Measurements from ENCODE around the gene TKTL1. TPM values are rescaled to one million over a fixed set of nuclear protein-coding genes. Genes with fewer than 3 reads are reported as not detected.

Gene TKTL1
- total RNA-seq, 2 experiments from 2014 or later = 0.19 TPM; not detected in 1

GRCh38 chrX:154308108-154308946 lies 12.7 kb downstream of the TKTL1 start:
- POLR2A ChIA-PET = no interaction called here
- CTCF ChIA-PET = interaction anchor here (0.8 to 1.2 kb wide), 3 partner anchors 9 to 27 kb away, joined by 3 to 4 read pairs (median 3); no protein-coding TSS in a partner anchor

DNA sequence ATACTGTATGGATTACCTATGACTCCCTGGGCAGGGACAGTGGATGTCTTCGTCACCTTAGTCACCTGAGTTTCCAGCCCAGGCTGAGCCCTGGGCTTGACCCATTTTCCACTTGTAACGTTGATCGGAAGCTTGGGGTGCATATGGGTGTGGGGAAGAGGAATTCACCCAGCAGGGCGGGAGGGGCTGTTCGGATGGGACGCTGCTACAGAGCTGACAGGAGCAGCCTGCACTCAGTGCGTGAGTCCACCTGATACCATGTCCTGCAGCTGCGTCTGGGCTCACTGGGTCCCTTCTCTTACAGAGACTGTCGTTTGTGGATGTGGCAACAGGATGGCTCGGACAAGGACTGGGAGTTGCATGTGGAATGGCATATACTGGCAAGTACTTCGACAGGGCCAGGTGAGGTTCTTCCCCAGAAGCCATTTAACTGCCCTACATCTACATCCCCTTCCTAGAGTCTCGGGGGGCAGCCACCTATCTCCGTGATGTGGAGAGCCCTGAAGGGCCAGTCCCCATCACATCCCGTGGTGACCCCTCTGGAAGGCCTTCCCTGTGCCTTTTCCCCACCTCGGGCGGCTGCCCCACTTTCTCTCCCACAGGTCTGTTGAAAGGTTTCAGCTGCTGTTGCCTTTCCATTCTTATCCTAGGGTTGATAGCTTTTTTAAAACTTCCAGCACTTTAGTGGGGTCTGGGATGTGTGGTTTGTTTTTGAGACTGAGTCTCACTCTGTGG lies 13.6 kb downstream of the TKTL1 start:
- ChIA-PET POLR2A (no interaction called here), CTCF (interaction anchor here (1.2 kb wide), 1 partner anchor 8 kb away, joined by 3 read pairs; no protein-coding TSS in a partner anchor)

DNA sequence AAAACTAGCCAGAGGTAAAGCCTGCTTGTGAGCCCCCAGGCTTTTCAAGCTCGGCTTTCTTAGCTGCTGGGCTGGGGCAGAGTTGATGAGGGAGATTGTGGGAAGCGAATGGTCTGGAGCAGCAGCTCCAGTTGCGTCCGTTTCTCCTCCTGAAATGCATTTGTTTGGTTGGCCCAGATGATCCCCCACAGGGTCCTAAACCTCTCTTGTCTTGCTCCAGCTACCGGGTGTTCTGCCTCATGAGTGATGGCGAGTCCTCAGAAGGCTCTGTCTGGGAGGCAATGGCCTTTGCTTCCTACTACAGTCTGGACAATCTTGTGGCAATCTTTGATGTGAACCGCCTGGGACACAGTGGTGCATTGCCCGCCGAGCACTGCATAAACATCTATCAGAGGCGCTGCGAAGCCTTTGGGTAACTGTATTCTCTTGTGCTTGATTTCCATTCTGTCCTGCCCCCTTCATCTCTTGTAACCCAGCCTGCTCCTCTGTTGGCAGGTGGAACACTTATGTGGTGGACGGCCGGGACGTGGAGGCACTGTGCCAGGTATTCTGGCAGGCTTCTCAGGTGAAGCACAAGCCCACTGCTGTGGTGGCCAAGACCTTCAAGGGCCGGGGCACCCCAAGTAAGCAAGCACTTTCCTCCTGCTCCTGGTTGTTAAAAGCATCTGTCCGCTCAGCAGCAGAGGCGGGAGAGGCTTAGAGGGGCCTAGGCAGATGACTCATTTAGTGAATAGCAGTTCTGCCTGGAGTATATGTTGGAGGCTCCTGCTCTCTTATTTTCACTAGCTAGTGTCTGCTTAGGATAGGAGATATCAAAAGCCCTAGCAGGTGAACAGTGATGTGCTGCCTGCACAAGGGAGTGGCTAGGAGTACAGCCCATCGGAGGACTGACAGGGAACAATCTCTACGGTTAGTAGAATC lies 15.3 kb downstream of the TKTL1 start:
- POLR2A ChIA-PET = no interaction called here
- CTCF ChIA-PET = no interaction called here

DNA sequence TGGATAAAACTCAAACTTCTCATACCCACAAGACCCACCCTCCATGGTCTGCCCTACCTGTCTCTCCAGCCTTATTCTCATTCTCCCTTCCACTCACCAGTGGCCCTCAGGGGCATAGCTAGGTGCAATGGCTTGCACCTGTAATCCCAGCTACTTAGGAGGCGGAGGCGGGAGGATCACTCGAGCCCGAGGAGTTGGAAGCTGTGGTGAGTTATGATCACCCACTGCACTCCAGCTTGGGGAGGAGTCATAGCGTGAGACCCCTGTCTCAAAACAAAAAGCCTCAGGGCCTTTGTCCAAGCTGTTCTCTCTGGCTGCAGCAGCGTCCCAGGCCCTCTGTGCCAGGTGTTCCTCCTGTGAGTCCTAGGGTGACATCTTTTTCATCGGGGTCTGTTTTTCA lies 16.5 kb downstream of the TKTL1 start:
- CTCF ChIA-PET = interaction anchor here (0.6 kb wide), 1 partner anchor 15 kb away, joined by 3 read pairs; no protein-coding TSS in a partner anchor

DNA sequence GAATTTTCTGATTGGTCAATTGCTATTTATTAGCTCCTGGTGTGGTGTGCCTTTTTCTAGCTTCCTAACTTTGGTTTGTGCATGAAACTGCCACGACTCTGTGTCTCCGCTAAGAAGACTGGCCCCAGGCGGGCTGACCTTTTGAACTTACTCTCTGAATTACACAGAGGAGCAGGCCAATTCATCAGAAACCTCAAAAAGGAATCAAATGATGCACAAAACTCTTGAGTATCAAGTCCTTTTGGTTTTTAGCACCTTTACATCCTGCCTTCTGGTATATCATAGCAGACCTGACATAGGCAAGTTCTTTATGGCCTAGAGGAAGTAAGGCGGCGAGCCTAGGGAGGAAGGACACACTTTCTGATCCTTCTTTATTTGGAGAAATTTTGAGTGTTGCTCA lies 17.6 kb downstream of the TKTL1 start:
- POLR2A ChIA-PET = interaction anchor here (0.5 kb wide), 1 partner anchor 335 kb away, joined by 4 read pairs; no protein-coding TSS in a partner anchor
- CTCF ChIA-PET = no interaction called here

More for the DNA sequence above, 16.5 kb downstream of the TKTL1 start:
- POLR2A ChIA-PET = no interaction called here

- POLR2A ChIA-PET = no interaction called here
- CTCF ChIA-PET = no interaction called here
Observed at GRCh38 chrX:154315416-154315815, 19.8 kb downstream of the TKTL1 start.

- ChIA-PET CTCF (interaction anchor here (0.9 to 1.2 kb wide), 3 partner anchors 9 to 56 kb away, joined by 3 to 5 read pairs (median 3); no protein-coding TSS in a partner anchor), POLR2A (no interaction called here)
Observed at GRCh38 chrX:154317391-154317995, 21.9 kb downstream of the TKTL1 start.

GRCh38 chrX:154320406-154320805 lies 24.8 kb downstream of the TKTL1 start:
- ChIA-PET CTCF (no interaction called here), POLR2A (no interaction called here)

DNA sequence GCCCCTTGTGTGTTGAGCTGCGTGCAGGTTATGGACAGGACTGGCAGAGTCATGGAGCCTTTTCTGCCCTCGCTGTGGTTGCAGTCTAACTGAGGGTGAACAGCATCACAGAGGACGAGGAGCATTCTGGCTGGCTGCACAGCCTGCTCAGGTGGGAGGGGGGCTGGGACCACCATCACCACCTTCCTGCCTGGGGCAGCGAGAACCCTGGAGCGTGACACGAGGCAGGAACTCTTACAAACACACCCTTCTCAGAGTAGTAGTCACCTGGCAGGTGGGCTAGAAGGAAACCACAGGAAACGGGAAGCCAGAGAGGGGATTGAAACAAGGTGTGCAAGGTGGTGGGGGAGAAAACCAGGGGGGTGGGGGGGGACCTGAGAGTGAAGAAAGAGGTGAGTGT lies 25.6 kb downstream of the TKTL1 start:
- ChIA-PET CTCF (no interaction called here), POLR2A (no interaction called here)

DNA sequence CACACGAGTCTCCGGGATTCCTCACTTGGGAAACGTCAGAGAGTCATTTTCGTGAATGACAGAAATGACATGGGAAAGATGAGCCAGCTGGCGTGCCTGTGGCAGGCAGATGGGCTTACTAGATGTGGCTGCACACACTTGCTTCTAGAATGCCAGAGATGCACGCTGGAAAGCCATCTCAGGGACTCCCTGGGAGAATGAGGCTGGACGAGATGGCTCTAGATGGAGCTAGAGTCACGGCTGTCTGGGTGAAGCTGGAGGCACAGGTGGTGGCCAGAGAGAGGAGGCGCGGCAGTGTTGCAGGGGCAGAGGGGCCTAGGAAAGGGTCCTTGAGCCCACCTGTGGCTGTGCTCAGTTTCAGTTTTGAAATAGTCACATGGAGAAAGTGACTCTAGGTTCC lies 26.0 kb downstream of the TKTL1 start:
- CTCF ChIA-PET = no interaction called here
- POLR2A ChIA-PET = no interaction called here

DNA sequence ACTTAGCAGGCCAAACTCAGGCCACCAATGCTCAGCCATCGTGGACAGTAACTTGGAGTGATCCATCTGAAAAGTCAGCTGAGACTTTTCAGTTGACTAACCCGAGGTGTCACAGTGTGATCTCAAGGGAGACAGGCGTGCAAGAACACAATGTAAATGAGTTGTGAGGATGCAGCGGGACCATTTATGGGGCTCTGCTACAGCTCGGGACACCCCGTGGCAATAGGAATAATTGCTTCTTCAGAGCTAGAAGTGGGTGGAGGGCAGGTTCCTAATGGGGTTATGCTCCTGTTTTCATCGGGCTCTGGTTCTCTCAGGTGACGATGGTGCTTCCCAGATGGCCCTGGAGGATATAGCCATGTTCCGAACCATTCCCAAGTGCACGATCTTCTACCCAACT lies 27.3 kb downstream of the TKTL1 start:
- CTCF ChIA-PET = no interaction called here
- POLR2A ChIA-PET = no interaction called here

DNA sequence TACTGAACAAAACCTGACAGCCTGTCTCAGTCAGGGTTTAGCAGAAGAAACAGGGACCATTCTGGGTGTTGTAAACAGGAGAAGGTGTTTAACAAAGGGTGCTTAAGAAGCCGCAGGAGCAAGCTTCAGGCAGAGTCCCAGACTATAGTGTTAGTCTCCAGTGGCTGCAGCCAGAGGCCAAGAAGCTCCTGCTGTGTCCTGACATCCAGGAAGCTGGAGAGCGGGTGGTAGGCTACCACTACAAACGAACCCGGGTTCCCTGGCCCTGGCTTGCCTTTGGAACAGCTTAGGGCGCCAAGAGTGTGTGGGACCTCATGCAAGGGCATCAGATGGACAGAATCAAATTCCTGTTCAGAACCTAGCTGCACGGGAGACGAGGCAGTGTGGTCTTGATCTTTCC lies 27.9 kb downstream of the TKTL1 start:
- ChIA-PET CTCF (no interaction called here), POLR2A (no interaction called here)

GRCh38 chrX:154325541-154325940 lies 29.9 kb downstream of the TKTL1 start:
- ChIA-PET CTCF (no interaction called here), POLR2A (no interaction called here)

GRCh38 chrX:154327038-154327820 lies 31.6 kb downstream of the TKTL1 start:
- CTCF ChIA-PET = interaction anchor here (0.9 kb wide), 1 partner anchor 16 kb away, joined by 3 read pairs; no protein-coding TSS in a partner anchor
- POLR2A ChIA-PET = no interaction called here

DNA sequence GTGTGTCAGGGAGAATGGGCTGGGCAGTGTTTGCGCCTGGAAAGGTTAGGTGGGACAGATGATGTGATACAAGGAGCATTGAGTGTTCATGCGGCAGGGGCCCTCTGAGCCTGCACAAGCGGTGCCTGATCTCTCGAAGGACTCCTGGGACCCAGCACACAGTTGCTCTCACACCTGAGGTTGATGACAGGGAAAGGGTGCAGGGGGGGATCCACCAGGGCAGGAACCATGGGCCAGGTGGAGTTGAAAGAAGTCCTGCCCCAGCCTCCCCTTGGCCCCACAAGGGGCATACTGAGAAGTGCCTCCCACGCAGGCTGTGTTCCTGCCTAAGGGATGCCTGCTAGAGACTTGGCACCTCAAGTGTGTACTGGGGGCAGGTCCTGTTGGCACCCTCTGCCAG lies 33.1 kb downstream of the TKTL1 start:
- POLR2A ChIA-PET = no interaction called here
- CTCF ChIA-PET = no interaction called here

- ChIA-PET CTCF (no interaction called here), POLR2A (no interaction called here)
Observed at GRCh38 chrX:154329294-154329693, 33.7 kb downstream of the TKTL1 start.

GRCh38 chrX:154332561-154332960 lies 37.0 kb downstream of the TKTL1 start:
- CTCF ChIA-PET = no interaction called here
- POLR2A ChIA-PET = no interaction called here

DNA sequence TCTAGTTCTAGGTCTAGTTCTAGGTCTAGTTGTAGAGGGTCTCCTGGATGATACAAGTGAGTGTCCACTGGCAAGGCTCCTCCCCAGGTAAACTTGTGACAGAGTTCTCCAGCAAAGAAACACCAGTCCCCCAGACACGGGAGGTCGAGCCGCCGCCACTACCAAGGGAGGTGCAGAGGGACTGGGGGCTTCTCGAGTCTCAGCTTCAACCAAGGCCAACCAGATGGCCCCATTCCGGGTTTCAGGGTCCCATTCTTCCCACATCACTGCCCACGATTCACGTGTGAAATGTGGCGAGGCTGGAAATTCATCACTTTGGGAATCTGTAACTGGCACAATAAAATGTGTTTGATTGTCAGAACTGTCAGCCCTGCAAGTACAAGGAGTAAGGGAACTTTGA lies 37.5 kb downstream of the TKTL1 start:
- ChIA-PET CTCF (no interaction called here), POLR2A (no interaction called here)

- ChIA-PET CTCF (no interaction called here), POLR2A (no interaction called here)
Observed at GRCh38 chrX:154333837-154334271, 38.3 kb downstream of the TKTL1 start.
